GM21529 (cell line): Measurements from ENCODE around the gene MAF.

Source experiments
- ATAC-seq: cut with Tn5 transposase; IDR thresholded peaks from one replicate; pipeline ENCODE4 v1.9.1; 2021; ENCODE audit not compliant: unreplicated experiment

MAF gene

GRCh38 chr16:79613009-79613408, 12.5 kb upstream of the MAF start:
- no peak for ATAC-seq

- ATAC-seq: no peak
Measured at GRCh38 chr16:79612207-79612606, 11.7 kb upstream of the MAF start.

- no peak for ATAC-seq
Measured at GRCh38 chr16:79610771-79611170, 10.2 kb upstream of the MAF start.

GRCh38 chr16:79609861-79610260, 9.3 kb upstream of the MAF start:
- ATAC-seq: no peak

- ATAC-seq: no peak
Measured at GRCh38 chr16:79608976-79609375, 8.4 kb upstream of the MAF start.

GRCh38 chr16:79607587-79607986, 7.0 kb upstream of the MAF start:
- no peak for ATAC-seq

- peak; percentile 81 for ATAC-seq
Measured at GRCh38 chr16:79605999-79606398, 5.5 kb upstream of the MAF start.

GRCh38 chr16:79603055-79603454, 2.5 kb upstream of the MAF start:
- ATAC-seq: no peak

- ATAC-seq: no peak
Measured at GRCh38 chr16:79602628-79603014, 2.1 kb upstream of the MAF start.

GRCh38 chr16:79601931-79602627, 1.5 kb upstream of the MAF start:
- peak; percentile 41 for ATAC-seq

GRCh38 chr16:79601092-79601930, 774 bp upstream of the MAF start:
- no peak for ATAC-seq

GRCh38 chr16:79599837-79600637, 500 bp downstream of the MAF start:
- ATAC-seq: no peak

- no peak for ATAC-seq
Measured at GRCh38 chr16:79599256-79599836, 1.2 kb downstream of the MAF start.

- no peak for ATAC-seq
Measured at GRCh38 chr16:79598348-79599181, 2.0 kb downstream of the MAF start.

GRCh38 chr16:79598063-79598347, 2.5 kb downstream of the MAF start:
- no peak for ATAC-seq

GRCh38 chr16:79597277-79598062, 3.1 kb downstream of the MAF start:
- no peak for ATAC-seq

- no peak for ATAC-seq
Measured at GRCh38 chr16:79595931-79596450, 4.5 kb downstream of the MAF start.

GRCh38 chr16:79595231-79595641, 5.3 kb downstream of the MAF start:
- no peak for ATAC-seq

GRCh38 chr16:79593754-79594153, 6.8 kb downstream of the MAF start:
- no peak for ATAC-seq
